Measurements from ENCODE around the gene NUDT1. TPM values are rescaled to one million over a fixed set of nuclear protein-coding genes. Genes with fewer than 3 reads are reported as not detected.
A peak's percentile ranks its signal among the peaks of the same experiment; 100 is the strongest.

The NUDT1 gene
- total RNA-seq, 2 donors from 2014 or later, result 56.0 to 84.7 TPM

DNA sequence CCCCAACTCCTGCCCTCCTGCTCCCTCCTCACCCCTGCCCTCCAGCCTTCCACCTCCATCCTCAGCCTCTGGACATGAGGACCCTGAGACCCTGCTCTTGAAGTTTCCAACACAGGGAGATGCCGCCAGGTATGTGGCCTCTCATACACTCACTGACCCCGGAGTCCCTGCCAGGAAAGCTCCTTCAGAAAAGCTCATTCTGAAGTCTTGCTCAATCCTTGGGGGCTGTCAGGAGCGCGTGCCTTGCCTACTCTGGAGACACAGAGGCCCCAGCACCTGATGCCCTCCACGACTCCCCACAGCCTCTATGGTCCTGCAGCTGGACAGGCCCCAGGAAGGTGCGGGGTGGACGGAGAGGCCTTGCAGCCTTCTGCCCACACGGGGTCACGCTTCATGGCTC lies 11.0 kb downstream of the NUDT1 start:
- DNase-seq, result no peak
- Mint-ChIP-seq H3K27me3 (ENCODE audit: insufficient read depth) (no peaks in the 10 kb centered on the region), H3K36me3 (ENCODE audit: low read depth) (peaks cover 37% of the 10 kb centered on the region), H3K27ac (peak overlapping the region; percentile 26), H3K9me3 (no peaks in the 10 kb centered on the region), H3K4me1 (no peaks in the 10 kb centered on the region), H3K4me3 (no peak overlapping the region)
- TF ChIP-seq, protein P1, sequence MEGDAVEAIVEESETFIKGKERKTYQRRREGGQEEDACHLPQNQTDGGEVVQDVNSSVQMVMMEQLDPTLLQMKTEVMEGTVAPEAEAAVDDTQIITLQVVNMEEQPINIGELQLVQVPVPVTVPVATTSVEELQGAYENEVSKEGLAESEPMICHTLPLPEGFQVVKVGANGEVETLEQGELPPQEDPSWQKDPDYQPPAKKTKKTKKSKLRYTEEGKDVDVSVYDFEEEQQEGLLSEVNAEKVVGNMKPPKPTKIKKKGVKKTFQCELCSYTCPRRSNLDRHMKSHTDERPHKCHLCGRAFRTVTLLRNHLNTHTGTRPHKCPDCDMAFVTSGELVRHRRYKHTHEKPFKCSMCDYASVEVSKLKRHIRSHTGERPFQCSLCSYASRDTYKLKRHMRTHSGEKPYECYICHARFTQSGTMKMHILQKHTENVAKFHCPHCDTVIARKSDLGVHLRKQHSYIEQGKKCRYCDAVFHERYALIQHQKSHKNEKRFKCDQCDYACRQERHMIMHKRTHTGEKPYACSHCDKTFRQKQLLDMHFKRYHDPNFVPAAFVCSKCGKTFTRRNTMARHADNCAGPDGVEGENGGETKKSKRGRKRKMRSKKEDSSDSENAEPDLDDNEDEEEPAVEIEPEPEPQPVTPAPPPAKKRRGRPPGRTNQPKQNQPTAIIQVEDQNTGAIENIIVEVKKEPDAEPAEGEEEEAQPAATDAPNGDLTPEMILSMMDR (conservative IDR thresholded peaks at IDR 0.05), result no peak
- Histone ChIP-seq H3K9me3 (ENCODE audit: control insufficient read depth, low read length) (no peaks in the 10 kb centered on the region), H3K4me3 (ENCODE audit: low read length) (no peak overlapping the region), H3K4me1 (ENCODE audit: control insufficient read depth, insufficient read depth, low read length) (no peaks in the 10 kb centered on the region), H3K9ac (ENCODE audit: extremely low read depth, low read length, poor library complexity, severe bottlenecking) (no peak overlapping the region), H3K27ac (ENCODE audit: low read depth, low read length) (no peak overlapping the region), H3K27me3 (ENCODE audit: control insufficient read depth, insufficient read depth, low read length, poor library complexity, severe bottlenecking) (no peaks in the 10 kb centered on the region), H3K36me3 (ENCODE audit: control insufficient read depth, insufficient read depth, low read length) (peaks cover 8% of the 10 kb centered on the region)
- WGBS, 2 experiments (ENCODE audit: insufficient coverage in 1 of 2, insufficient read length in 1 of 2), result 95 to 99% methylated on average over 9 of the region's 9 CpGs

DNA sequence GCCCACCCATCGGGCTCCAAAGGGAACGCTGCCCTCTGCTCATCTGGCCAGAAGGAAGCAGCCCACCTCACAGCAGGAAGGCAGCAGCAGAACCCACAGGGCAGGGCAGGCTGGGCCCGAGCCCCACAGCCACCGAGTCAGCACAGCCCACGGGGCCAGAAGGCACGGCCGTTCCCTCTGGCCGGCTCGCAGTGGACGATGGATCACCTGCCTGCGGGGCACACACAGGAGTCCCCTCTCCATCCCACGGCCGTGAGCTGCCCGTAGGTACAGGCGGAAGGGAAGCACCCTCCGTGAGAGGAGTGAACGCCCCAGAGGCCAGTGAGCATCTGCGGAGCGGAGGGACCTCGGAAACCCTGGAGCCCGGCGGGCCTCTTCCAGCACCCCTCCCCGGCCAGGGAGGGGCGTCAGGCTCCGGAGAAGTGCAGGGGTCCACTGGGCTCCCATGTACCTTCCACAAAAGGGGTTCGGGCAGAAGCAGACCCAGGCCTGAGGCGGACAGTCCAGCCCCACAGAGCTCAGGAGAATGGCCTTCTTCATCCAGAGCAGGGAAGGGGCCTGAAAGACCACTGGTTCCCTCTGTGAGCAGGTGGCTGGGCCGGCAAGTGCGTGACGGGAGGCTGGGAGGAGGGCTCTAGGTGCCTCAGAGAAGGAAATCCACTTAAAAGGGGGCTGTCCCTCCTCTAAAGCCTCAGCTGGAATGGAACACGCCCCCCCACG lies 11.7 kb downstream of the NUDT1 start:
- DNase-seq, result no peak
- no peak overlapping the region for H3K4me3 Mint-ChIP-seq

DNA sequence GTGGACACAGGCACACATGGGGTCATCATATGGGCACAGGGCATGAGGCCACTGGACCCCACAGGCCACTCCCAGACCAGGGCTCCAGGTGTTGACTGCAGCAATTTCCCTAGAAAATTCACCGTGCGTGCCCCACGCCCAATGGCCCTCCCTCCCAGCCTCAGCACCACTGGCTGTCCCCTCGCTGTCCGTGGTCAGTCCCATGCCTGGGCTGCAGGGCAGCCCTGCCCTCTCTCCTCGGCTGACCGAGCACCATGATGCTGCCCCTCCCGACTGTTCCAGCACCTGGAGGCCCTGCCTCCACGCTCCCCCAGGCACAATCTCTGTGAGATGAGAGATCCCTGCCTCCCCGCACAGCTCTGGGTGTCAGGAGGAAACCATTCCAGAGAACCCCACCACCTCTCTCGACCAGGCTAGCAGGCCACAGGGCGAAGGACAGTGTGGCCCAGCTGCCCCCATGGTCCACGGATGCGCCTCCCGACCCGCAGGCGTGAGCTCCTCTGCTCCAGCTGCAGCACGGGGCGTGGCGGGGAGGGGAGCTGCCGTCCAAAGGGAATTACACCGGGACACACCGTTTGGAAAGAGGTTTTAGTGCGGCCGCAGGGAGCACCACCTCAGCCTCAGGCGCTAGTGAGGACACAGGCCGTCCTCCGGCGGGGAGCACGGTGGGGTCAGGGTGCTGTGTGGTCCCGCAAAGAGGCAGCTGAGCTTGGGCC lies 12.6 kb downstream of the NUDT1 start:
- Mint-ChIP-seq H3K27me3 (ENCODE audit: insufficient read depth) (no peaks in the 10 kb centered on the region), H3K4me3 (no peak overlapping the region), H3K27ac (no peak overlapping the region), H3K9me3 (no peaks in the 10 kb centered on the region), H3K4me1 (no peaks in the 10 kb centered on the region), H3K36me3 (ENCODE audit: low read depth) (peaks cover 44% of the 10 kb centered on the region)
- Histone ChIP-seq H3K4me1 (ENCODE audit: control insufficient read depth, insufficient read depth, low read length) (no peaks in the 10 kb centered on the region), H3K4me3 (ENCODE audit: low read length) (no peak overlapping the region), H3K27ac (ENCODE audit: low read depth, low read length) (no peak overlapping the region), H3K9me3 (ENCODE audit: control insufficient read depth, low read length) (no peaks in the 10 kb centered on the region), H3K27me3 (ENCODE audit: control insufficient read depth, insufficient read depth, low read length, poor library complexity, severe bottlenecking) (no peaks in the 10 kb centered on the region), H3K36me3 (ENCODE audit: control insufficient read depth, insufficient read depth, low read length) (peaks cover 8% of the 10 kb centered on the region), H3K9ac (ENCODE audit: extremely low read depth, low read length, poor library complexity, severe bottlenecking) (no peak overlapping the region)
- TF ChIP-seq, protein P1 (conservative IDR thresholded peaks at IDR 0.05), result no peak
- WGBS, 2 experiments (ENCODE audit: insufficient coverage in 1 of 2, insufficient read length in 1 of 2), result 94 to 95% methylated on average over 19 to 31 of the region's 31 CpGs
- no peak for DNase-seq

More for the DNA sequence above, 11.7 kb downstream of the NUDT1 start:
- H3K4me3 ChIP-seq (ENCODE audit: low read length), result no peak overlapping the region
- no peaks in the 10 kb centered on the region for H3K27me3 ChIP-seq (ENCODE audit: control insufficient read depth, insufficient read depth, low read length, poor library complexity, severe bottlenecking)
- H3K4me1 ChIP-seq (ENCODE audit: control insufficient read depth, insufficient read depth, low read length), result no peaks in the 10 kb centered on the region
- H3K9me3 Mint-ChIP-seq, result no peaks in the 10 kb centered on the region
- peaks cover 8% of the 10 kb centered on the region for H3K36me3 ChIP-seq (ENCODE audit: control insufficient read depth, insufficient read depth, low read length)
- H3K27ac Mint-ChIP-seq, result no peak overlapping the region
- no peaks in the 10 kb centered on the region for H3K27me3 Mint-ChIP-seq (ENCODE audit: insufficient read depth)
- no peak overlapping the region for H3K27ac ChIP-seq (ENCODE audit: low read depth, low read length)
- TF ChIP-seq, protein P1 (conservative IDR thresholded peaks at IDR 0.05), result no peak
- H3K4me1 Mint-ChIP-seq, result no peaks in the 10 kb centered on the region
- H3K36me3 Mint-ChIP-seq (ENCODE audit: low read depth), result peaks cover 39% of the 10 kb centered on the region
- H3K9ac ChIP-seq (ENCODE audit: extremely low read depth, low read length, poor library complexity, severe bottlenecking), result no peak overlapping the region
- no peaks in the 10 kb centered on the region for H3K9me3 ChIP-seq (ENCODE audit: control insufficient read depth, low read length)
- WGBS, 2 experiments (ENCODE audit: insufficient coverage in 1 of 2, insufficient read length in 1 of 2), result 97% methylated on average over 20 to 32 of the region's 32 CpGs

Measured in endodermal cell (in vitro differentiated cells).